ENCODE results near the gene INPP5A.

The INPP5A gene

DNA sequence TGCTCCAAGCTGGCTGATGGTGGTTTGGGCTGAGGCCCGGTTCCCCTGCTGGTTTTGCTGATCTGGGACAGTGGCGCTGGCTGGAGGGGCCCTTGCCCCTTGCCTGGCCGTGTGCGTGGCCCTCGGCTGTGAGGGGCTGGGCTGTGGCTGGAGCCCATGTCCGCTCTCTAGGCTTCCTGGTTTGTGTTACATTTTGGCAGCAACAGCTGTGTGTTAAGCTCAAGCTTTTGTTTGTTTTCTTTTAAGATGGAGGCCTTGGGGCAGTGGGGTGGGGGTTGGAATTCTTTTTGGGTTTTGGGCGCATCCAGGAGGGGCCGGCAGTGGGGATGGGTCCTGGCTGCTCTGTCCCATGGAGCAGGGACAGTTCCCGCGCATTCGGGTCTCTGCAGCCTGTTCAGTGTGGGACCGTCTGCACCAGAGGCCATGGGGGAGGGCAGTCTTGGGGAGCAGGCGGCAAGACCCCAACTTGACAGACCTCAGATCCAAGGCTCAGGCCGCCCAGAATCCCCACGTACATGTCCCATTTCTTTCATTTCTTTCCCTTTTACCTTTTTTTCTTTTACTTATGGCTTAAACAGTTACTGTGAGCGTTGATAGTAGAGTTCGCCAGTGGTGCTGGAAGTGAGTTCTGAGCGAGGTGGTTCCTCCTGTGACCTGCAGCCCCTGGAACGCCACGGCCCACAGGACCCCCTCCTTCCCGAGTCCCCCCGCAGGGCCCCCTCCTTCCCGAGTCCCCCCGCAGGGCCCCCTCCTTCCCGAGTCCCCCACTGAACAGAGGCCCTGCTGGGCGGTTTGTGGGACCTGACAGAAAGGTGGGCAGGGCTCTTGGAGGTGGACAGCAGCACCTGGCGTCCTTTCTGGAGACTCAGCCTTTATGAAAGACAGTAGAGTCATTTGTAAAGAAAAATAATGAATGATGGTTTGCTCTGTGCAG is 75.3 kb downstream of the INPP5A start:
- DNase-seq (ENCODE audit: low read depth), result no peak

DNA sequence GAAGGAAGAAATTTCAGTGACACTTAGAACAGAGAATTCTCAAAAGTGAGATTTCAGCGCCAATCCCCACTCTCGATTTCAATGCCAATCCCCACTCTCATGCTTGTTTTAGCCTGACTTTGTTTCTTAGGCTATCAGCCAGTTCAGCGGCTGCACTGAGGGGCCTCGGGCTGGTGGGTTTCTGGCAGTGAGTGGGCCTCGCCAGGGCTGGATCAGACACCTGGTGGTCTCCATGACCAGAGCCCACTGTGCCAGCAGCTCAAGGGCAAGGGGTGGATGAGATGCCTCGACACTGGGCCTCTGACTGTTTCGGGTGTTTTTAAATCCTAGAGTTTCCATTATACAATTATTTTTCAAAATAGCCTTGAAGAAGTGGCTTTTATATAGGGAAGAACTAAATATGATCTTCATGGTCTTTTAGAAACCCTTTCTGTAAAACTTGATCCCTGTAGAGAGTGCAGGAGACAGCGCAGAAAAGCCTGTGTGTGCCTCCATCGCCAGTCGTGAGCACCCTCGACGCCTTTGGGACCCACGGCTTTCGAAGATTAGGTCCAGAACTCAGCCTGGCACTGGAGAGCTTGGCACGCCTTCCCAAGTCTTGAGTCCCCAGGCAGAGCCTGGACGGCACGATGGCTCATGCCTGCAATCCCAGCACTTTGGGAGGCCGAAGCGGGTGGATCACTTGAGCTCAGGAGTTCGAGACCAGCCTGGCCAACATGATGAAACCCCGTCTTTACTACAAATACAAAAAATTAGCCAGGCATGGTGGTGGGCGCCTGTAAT is 76.2 kb downstream of the INPP5A start:
- no peak for DNase-seq (ENCODE audit: low read depth)

DNA sequence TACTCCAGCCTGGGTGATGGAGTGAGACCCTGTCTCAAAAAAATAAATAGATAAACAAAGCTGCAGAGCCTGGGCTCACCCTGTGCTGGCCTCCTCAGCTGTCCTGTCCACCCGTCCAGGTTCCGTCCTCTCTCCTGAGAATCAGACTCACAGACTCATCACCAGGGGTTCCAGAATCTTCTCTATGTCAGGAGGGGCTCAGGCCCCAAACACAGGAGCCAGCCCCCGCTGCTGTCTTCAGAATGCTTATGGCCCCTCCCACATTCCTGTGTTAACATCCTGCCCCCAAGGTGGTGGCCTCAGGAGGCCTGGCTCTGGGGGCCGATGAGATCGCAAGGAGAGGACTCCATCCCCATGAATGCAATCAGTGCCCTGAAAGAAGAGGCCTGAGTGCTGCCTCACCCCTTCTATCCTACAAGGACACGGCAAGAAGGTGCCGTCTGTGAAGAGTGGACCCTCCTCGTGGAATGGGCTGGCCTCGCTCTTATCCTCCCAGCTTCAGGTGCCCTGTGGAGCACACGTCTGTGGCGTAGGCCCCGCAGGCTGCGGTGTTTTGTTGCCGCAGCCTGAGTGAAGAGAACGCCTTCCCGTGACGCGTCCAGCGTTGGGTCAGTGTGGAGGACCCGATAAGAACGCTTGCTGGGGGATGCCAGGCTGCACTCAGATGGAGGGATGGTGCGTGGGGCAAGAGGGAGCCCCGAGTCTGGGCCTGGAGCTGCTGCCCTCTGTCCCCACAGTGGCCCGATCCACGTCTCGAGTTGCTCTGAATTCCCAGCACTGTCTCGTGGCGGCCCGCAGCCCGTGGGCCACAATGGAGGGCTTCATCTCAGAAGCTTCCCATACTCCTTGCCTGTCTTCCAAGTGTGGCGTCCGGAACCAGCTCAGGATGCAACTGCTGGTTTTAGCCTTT is 77.1 kb downstream of the INPP5A start:
- DNase-seq (ENCODE audit: low read depth), result no peak

DNA sequence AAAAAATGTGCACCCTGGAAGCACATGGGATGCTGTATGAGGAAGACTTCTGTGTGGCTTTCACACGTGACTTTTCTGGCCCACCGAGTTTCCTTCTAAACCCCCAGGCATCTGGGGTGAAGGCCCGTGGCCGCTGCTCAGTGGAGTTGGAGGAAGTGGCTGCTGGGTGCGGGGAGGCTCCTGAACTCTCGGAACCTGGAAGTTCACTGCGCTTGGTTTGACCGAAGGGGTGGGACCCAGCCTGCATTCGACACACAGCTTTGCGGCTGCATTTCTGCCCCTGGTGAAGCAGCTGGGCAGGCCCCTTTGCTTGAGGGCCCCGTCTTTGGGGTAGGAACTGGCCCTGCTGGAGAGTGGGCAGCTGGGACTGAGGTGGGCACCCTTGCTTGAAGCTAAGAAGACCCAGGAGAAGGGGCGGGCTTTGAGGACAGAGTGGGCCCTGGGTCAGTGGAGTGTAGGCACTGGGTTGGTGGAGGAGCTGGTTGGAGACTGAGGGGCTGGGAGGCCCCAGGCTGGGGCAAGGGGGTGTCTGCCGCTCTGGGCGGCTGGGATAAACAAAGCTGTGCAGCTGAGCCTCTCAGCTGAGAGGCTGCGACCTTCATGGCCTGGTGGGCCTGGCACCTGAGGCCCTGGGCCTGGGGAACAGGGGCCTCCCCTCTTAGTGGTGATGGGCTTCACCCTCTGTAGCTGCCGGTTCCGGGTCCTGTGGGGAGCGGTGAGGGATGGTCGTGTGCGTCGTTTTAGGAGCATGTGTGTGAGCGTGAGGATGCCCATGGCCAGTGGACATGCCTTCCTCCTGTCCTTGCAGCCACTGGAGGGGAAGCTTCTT is 78.0 kb downstream of the INPP5A start:
- DNase-seq (ENCODE audit: low read depth), result no peak

DNA sequence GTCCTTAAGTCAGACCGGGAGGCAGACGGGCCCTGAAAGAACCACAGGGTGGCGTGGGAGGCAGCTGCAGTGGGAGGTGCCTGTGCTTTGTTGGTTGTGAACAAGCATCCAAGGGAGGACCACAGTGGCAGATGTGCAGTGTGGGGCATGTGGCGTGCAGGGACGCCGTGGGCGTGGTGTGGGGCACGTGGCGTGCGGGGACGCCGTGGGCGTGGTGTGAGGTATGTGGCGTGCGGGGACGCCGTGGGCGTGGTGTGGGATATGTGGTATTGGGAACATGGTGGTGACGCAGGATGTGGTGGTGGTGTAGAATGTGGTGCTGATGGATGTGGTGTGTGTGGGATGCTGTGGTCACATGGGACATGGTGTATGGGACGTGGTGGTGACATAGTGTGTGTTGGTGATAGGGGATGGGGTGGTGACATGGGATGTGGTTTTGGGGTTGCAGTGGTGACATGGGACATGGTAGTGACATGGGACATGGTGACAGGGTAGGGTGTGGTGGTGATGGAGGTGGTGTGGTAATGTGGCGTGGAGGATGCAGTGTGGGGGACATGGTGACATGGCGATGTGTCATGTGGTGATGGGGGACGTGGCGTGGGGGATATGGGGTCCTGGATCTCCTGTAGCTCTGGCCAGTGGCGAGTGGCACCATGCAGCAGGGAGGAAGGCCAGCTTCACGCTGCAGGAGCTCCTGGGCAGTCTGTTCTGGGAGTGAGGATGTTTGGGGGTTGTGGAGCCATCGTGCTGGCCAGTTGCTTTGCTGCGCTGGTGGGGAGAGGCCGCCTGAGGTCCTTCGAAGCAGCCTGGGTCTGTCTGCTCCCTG is 78.8 kb downstream of the INPP5A start:
- DNase-seq (ENCODE audit: low read depth), result peak; percentile 24

DNA sequence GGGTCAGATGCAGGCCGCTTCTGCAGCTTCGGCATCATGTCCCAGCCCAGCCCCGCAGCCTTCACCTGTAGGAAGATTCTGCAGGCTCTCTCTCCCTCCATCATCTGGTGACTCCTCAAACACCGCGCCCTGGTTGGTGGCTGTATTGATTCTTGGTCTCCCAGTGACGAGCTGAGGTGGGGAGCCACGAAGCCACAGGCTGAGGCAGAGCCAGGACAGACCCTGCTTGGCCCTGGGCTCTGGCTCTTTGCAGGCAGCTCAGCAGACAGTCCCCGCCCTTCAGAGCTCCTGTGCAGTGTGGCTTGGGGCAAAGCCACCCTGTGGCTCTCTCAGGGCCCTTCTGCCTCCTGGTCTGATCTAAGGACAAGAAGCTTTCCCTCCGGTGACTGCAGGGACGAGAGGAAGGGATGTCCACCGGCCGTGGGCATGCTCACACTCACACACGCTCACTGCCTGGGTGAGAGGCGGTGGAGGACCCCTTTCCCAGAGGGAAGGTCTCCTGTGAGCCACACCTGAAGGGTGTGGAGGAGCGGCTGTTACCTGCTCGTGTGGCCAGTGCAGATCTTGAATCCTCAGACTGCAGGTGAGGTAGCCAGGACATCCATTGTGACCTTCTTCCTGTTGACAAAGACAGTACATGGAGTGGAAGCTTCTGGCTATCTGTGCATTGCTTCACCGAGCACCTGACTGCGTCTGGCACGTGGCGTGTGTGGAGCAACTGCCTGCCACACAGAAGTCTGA is 79.6 kb downstream of the INPP5A start:
- no peak for DNase-seq (ENCODE audit: low read depth)

DNA sequence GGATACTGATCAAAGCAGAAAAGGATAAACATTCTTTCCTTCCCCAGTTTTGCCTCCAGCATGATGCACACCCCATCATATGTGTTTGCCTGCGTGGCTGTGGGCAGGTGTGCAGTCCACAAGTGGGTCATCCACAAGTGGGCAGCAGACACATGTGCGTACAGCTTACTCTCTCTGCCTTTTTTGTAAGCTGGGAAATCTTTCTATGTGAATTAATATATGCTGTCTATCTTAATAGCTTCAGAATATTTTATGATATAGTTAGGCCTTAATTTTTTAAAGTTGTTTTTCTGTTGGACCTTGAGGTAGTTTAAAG is 80.1 kb downstream of the INPP5A start:
- no peak for DNase-seq (ENCODE audit: low read depth)

DNA sequence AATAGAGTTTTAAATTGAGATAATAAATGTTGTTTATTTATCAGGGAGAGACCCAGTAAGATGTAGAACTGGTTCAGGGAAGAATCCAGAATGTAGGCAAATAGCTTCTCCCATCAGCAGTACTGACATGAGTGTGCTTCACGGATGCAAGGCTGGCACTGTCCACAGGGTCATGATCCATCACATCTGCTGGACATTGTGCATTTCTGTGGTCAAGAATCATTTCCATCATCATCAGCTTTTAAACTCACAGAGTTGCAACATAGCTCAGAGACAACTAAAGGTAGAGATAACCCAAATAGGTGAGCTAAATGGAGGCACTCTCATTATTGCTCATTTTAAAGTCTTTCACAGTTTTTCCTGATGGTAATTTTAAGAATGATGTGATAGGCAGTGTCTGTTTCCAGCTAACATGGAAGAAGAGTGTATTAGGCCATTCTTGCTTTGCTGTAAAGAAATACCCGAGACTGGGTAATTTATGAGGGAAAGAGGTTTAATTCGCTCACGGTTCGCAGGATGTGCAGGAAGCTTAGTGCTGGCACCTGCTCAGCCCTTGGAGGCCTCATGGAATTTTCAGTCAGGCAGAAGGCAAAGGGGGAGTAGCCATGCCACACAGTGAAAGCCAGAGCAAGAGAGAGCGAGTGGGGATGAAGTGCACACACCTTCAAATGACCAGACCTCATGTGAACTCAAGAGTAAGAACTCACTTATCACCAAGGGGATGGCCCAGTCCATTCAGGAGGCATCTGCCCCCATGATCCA is 80.8 kb downstream of the INPP5A start:
- no peak for DNase-seq (ENCODE audit: low read depth)

DNA sequence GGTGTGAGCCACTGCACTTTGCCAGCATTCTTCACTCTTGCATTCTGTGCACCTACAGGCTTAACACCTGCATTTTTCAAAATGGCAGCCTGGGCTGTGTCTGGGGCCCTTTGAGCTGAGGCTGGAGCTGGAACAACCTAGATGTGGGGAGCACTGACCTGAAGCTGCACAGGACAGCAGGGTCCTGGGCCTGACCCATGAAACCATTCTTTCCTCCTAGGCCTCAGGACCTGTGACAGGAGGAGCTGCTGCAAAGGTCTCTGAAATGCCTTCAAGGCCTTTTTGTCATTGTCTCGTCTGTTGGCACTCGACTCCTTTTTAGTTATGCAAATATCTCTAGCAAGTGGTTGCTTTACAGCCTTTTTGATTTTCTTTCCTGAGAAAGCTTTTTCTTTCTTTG is 82.3 kb downstream of the INPP5A start:
- DNase-seq (ENCODE audit: low read depth), result no peak

DNA sequence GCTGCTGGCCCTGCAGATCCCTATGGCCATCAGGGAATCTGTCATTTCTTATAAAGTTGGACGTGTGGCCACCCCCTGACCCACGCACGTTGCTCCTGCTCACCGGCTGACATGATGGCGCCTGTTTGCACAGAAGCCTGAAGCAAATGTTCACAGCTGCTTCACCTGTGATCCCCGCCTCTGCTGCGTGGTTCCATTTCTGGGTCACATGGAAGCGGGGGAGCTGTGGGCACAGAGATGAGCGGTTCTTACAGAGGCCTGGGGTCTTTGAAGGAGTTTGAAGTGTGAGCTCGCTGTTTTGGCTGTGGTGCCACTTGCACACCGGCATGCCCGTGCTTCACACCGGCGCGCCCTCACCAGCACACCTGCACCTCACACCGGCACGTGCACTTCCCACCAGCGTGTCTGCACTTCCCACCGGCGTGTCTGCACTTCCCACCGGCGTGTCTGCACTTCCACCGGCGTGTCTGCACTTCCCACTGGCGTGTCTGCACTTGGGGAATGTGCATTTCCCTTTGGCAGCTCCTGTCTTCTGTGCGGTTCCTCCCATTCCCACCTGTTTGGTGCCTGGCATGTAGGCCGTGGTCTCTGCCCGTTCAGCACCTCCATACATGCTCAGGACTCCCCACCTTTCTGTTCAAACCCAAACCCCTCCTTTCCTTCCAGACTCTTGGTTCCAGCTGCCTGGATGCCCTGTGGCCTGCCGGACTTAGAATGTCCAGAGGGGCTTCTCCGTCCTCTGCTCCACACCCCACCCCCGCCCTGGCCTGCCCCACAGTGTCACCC is 86.7 kb downstream of the INPP5A start:
- no peak for DNase-seq (ENCODE audit: low read depth)

DNA sequence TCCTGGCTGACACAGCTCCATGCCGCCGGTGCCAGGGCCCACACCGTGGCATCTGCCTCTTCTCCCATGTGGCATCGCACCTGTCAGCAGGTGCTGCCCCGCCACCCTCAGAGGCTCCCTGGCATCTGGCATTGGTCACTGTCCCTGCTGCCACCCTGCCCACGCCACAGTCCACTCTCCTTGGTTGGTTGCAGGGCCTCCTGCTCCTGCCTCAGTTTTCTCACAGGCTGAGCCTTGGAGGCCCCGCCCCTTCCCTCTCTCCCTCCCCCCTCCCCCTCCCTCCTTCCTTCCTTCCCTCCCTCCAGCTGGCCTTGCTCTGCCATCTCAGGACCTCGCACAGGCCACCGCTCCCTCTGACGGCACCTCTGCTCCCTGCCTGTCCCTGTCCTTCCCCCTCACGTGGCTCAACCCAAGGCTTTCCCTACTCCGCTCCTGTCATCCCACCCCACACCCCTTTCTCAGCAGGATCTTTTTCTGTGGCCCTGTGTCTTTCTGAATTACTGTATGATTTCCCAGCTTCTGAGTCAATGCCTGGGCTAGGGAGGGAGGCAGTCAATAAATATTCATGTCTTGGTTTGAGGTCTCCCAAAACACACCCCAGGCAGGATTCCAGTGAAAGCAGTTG is 87.4 kb downstream of the INPP5A start:
- DNase-seq (ENCODE audit: low read depth), result no peak

DNA sequence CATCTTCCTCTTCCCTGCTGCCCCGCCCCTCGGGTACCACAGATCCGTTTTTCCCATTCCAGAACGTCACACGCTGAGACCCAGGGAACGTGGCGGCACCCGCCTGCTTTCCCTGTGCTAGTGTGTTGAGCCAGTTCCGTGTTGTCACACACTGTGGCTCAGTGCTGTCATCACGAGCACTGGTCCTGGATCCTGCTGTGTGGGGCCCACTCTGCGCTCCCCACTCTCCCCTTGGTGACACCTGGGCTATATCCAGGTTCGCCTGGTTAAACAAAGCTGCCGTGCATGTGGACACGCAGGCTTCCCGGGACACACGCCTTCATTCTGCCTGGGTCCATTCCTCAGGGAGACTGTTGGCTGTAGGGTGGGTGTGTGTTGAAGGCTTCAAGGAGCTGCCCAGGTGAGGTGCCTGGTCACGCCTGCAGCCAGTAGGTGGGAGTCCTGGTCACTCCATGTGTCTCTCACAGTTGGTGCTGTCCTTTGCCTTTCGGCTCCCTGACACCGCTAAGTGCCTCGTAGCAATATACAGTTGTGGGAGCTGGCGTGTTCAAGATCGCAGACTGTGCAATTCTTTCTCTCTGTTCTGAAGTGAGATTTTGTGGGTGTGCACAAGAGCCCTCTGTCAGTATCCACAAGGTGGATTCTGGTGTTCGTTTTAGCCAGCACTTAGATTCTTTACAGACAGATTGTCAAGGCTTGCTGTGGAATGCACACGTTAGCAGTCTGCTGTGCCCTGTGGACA is 88.6 kb downstream of the INPP5A start:
- no peak for DNase-seq (ENCODE audit: low read depth)

DNA sequence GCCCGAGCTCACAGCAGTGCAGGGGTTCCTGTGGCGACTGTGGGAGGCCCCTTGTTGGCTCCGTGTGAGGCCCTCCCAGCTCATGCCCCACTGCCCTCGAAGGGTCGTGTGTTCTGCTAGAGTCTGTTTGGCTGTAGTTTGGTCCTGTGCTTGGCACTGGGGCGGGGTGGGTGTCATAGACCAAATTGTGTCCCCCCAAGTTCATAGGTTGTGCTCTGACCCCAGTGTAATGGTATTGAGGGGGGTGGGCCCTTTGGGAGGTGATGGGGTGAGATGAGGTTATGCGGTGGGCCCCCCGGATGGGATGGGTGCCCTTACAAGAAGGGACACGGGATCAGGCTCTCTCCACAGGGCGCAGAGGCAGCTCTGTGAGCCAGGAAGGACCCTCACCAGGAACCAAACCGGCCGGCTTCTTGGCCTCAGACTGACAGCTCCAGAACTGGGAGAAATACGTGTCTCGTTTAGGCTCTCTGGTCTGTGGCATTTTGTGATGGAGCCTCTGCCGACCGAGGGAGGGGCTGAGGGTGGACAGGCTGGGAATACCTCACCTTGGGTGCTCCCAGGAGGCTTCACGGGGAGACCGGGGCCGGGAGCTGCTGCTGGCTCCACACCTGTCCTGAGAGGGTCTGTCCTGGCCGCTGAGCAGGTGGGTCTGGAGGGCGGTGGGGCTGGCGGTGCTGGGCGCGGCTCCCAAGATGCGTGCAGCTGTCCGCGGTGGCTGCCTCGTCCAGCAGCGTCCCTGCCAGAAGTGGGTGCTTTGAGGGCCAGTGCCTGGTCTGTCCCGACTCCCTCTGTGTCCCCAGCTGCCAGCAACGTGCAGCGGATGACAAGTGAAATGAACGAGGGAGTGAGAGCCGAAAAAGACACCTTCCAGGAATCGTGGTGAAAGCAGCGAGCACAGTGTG is 89.4 kb downstream of the INPP5A start:
- DNase-seq (ENCODE audit: low read depth), result no peak

DNA sequence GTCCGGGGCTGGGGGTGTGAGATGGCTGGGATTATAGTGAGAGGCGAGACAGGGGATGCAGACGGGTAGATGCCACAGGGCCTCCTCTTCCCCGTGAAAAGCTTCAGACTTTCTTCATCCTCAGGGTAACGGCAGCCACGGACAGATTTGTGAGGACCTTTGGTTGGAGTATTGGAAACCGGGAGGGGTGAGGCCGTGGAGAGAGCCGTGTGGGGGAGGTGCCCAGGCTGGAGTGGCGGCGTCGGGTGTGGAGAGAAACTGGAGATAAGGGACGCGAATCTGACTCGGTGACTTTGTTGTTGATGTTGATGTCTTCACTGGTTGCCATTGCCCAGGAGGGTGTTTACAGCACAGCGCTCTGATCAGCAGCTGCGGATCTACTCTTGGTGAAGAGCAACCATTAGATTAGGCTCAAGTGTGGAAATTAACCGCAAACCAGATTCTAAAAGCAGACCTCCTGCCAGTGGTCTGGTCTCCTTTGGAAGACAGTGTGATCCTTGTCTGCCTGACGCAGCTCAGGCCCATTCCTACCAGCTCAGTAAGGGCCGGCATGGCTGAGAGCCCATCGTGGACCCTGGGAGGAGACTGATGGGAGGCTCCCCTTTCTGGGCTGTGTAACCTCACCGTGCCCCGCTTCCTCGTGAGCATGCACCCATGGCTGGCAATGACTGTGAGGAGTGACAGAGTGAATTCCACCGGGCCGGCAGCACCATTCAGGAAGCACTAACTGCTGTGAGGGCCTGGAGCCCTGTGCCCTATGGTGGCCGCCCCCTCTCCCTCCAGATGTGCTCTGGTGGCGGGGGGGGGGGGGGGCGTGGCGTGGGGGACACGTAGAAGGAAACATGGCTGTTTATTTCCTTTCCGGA is 90.3 kb downstream of the INPP5A start:
- DNase-seq (ENCODE audit: low read depth), result no peak
